Type B pancreatic cell (in vitro differentiated cells): Measurements from ENCODE around the gene KMT2E. TPM values are rescaled to one million over a fixed set of nuclear protein-coding genes. Genes with fewer than 3 reads are reported as not detected.

Source experiments
- DNase-seq: peaks from one replicate; pipeline ENCODE4 v3.0.0; 2021; ENCODE audit warnings: mixed read lengths; ENCODE audit not compliant: unreplicated experiment; ENCODE audit errors: extremely low spot score
- H3K27ac Mint-ChIP-seq: 2 replicates; pipeline ENCODE4 v1.8.0; 2021; ENCODE audit warnings: mild to moderate bottlenecking, mixed read lengths
- H3K27me3 Mint-ChIP-seq: 2 replicates; pipeline ENCODE4 v1.8.0; 2021; ENCODE audit warnings: mixed read lengths
- H3K36me3 Mint-ChIP-seq: 2 replicates; pipeline ENCODE4 v1.8.0; 2021; ENCODE audit warnings: mixed read lengths
- H3K4me1 Mint-ChIP-seq: one replicate; pipeline ENCODE4 v1.8.0; 2021; ENCODE audit warnings: mixed read lengths; ENCODE audit not compliant: unreplicated experiment
- H3K4me3 Mint-ChIP-seq: 2 replicates; pipeline ENCODE4 v1.8.0; 2021; ENCODE audit warnings: mild to moderate bottlenecking, mixed read lengths
- H3K9me3 Mint-ChIP-seq: 2 replicates; pipeline ENCODE4 v1.8.0; 2021; ENCODE audit warnings: mixed read lengths
- CTCF ChIP-seq: fragments of 200-600 bp; sonication (generic); conservative IDR thresholded peaks from 2 replicates; pipeline ENCODE4 v1.5.0; 2021; ENCODE audit warnings: antibody characterized with exemption, mild to moderate bottlenecking
- total RNA-seq: library from RNA; stranded (reverse); gene quantifications from 2 replicates; pipeline ENCODE4 v1.2.1, GENCODE V29; 2021; ENCODE audit warnings: low replicate concordance

The KMT2E gene
- total RNA-seq, 1 donor from 2014 or later = 75.6 TPM

- Mint-ChIP-seq H3K4me1 (peaks cover 23% of the 10 kb centered on the region), H3K27ac (peak overlapping the region; percentile 100)
- peak; percentile 71 for TF ChIP-seq CTCF
Observed at GRCh38 chr7:105013221-105013815, 687 bp upstream of the KMT2E start.

GRCh38 chr7:105014693-105015389 is 836 bp downstream of the KMT2E start:
- TF ChIP-seq CTCF = no peak
- Mint-ChIP-seq H3K4me1 (peaks cover 22% of the 10 kb centered on the region), H3K4me3 (peak overlapping the region; percentile 99), H3K36me3 (peaks cover 12% of the 10 kb centered on the region), H3K27me3 (peaks cover 8% of the 10 kb centered on the region), H3K27ac (peak overlapping the region; percentile 100), H3K9me3 (no peaks in the 10 kb centered on the region)
- no peak for DNase-seq

More at GRCh38 chr7:105013221-105013815, 687 bp upstream of the KMT2E start:
- Mint-ChIP-seq H3K4me3 (peak overlapping the region; percentile 99), H3K27me3 (peaks cover 8% of the 10 kb centered on the region), H3K9me3 (no peaks in the 10 kb centered on the region), H3K36me3 (peaks cover 17% of the 10 kb centered on the region)
- DNase-seq = peak; percentile 93

DNA sequence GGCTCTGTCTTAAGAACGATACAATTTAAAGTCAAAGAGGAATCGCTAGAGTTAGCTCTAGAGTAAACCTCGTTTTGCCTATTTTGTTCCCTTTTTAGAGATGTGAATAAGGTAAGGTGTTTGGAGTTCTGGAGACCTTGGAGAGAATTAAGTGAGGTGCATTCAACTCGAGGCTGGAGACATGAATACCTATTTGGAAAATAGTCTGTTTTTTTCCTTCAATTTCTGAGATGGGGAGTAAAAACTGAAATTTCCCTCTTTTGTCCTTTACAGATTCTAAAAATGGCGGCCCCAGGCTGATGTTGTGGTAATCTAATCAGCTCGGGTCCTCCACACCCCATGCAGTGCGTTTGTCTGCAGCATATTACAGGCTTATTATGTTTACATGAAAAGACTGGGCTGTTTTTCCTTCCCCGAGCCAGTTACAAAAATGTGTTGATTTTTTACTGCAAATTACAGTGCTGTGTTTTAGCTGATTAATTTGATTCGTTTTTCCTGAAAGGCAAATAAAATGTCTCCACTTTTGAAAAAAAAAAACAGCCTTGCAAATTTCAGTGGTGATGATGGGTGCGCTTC is 1.5 kb downstream of the KMT2E start:
- Mint-ChIP-seq H3K27me3 (peaks cover 8% of the 10 kb centered on the region), H3K4me3 (peak overlapping the region; percentile 99), H3K27ac (peak overlapping the region; percentile 100), H3K36me3 (peaks cover 6% of the 10 kb centered on the region), H3K4me1 (peaks cover 16% of the 10 kb centered on the region), H3K9me3 (no peaks in the 10 kb centered on the region)
- TF ChIP-seq CTCF = no peak
- no peak for DNase-seq

GRCh38 chr7:105016068-105016708 is 2.2 kb downstream of the KMT2E start:
- TF ChIP-seq CTCF = no peak
- no peak for DNase-seq
- Mint-ChIP-seq H3K27ac (peak overlapping the region; percentile 100), H3K4me3 (peak overlapping the region; percentile 99), H3K9me3 (no peaks in the 10 kb centered on the region), H3K36me3 (peaks cover 9% of the 10 kb centered on the region), H3K4me1 (peaks cover 18% of the 10 kb centered on the region), H3K27me3 (peaks cover 8% of the 10 kb centered on the region)

- Mint-ChIP-seq H3K36me3 (peaks cover 9% of the 10 kb centered on the region), H3K9me3 (no peaks in the 10 kb centered on the region), H3K4me1 (peaks cover 21% of the 10 kb centered on the region)
Observed at GRCh38 chr7:105016709-105017656, 3.0 kb downstream of the KMT2E start.

More at GRCh38 chr7:105016709-105017656, 3.0 kb downstream of the KMT2E start:
- DNase-seq = no peak
- no peak for TF ChIP-seq CTCF
- Mint-ChIP-seq H3K27me3 (peaks cover 8% of the 10 kb centered on the region), H3K27ac (peak overlapping the region; percentile 100), H3K4me3 (peak overlapping the region; percentile 99)
